ENCODE measurements around the gene MPP2.

GRCh38 chr17:43898446-43898845 lies 8.9 kb downstream of the MPP2 start:
- TF ChIP-seq USF1 (IDR thresholded peaks at IDR 0.05; ENCODE audit: borderline replicate concordance, low read depth), result no peak
- TF ChIP-seq MXI1 (IDR thresholded peaks at IDR 0.05; ENCODE audit: low read depth, low read length), result no peak

Data from SK-N-SH (cell line).